Stimulated activated CD8-positive, alpha-beta memory T cell treated with anti-CD3 and anti-CD28 coated beads, Interleukin-7, amount 100 ng/mL, for 24 hours (primary cell): ENCODE results near the gene DIPK1B.

ENCODE experiments used
- DNase-seq: peaks from one replicate; pipeline ENCODE4 v3.0.0-alpha.2; 2020; ENCODE audit warnings: low read depth

The DIPK1B gene

GRCh38 chr9:136711751-136712689 lies at the start of gene DIPK1B:
DIPK1B (plus strand) TSS chr9:136712572; CDS start chr9:136712666, 94 bp downstream.
- DNase-seq = no peak

DNA sequence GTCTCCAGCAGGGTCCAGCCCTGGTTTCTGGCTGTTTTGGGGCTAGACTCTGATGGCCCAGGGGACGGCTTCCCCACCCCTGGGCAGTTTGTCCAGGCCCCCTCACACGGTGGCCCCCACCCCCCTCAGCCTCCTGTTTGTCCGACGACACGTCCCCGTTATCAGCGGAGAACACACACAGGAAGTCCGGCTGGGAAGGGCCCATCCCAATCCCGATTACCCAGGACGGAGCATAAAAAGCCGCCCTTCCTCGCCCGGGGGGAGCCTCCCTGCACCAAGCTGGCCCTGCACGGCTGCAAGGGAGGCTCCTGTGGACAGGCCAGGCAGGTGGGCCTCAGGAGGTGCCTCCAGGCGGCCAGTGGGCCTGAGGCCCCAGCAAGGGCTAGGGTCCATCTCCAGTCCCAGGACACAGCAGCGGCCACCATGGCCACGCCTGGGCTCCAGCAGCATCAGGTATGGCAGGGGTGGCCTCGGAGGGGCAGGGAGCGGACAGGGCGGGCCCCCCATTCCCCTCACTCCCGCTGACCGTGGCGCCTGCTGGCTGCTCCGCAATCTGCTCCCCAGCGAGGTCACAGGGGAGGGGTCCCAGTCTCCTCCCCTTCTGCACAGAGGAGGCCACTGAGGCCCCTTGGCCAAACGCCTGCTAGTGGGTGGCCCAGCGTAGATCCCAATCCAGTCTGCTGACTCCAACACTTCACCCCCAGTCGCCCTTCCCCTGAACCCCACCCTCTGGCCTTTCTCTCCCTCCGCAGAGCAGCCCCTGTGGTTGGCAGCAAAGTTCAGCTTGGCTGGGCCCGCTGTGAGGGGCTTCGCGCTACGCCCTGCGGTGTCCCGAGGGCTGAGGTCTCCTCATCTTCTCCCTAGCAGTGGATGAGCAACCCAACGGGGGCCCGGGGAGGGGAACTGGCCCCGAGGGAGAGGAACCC lies 49.5 kb upstream of the DIPK1B start, which contains the start of gene EGFL7:
EGFL7 (plus strand) TSS at position 261 of the 926 bp plus-strand sequence. CDS start 5,367 bp downstream, outside the sequence.
- DNase-seq = no peak

DNA sequence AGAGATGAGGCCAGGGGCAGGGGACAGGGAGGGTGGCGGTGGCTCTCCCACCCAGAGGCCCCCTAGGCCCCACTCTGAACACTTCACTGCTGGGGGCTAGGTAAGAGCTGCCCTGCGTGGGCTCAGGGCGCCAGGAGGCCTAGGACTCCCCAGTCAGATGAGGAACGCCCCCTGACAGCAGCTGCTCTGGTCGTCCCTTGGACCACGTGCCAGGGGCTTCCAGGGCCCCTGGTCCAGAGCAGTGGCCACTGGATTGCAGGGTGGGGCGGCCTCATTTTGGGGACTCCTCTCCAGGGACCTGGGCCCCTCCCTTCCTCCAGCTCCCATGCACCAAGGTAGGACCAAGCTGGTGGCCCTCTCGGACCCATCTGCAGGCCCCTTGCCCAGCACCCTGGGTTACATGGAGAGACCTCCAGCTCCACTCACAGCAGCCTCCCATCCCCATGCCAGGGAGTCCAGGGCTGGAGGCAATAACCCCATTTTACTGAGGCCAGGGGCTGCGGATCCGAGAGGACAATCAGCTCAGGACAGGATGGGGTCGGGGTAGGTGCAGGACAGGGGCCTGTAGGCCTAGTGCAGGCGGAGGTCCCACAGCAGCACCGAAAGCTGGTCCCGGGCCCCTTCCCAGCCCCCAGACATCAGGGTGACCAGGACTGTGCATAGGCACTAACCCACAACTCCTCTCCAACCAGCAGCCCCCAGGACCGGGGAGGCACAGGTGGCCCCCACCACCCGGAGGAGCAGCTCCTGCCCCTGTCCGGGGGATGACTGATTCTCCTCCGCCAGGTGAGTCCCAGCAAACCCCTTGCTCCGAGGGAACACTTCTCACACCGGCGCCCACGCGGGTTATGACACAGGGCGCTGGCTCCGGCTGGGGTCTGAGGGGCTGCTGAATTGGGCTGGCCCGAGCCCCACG lies 48.1 kb upstream of the DIPK1B start:
- no peak for DNase-seq

DNA sequence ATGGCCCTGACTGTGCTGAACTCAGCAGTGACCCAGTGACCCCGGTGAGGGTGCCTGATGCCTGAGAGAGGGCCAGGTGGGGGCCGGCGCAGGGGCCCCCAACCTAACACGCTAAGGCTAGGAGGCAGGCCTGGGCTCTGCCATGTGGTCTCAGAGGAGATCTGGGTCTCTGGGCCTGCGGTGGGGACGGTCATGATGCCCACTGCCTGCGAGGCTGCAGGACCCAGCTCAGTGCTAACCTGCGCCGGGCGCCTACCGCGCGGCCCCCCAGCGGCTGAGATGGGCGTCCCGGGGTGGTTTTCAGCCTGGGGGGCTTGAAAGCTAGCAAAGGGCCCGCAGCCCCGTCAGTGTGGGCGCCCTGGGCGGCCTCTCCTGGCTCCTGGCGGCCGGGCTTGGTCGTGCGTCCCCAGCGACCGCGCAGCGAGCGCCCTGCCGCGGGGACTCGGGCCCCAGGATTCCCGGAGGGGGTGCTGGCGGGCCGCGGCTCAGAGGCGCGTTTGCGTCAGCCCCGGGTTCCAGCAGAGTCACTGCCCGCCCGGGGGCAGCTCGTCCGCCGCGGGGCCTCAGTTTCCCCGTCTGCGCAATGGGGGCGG lies 47.2 kb upstream of the DIPK1B start:
- DNase-seq = no peak

- no peak for DNase-seq
Measured at GRCh38 chr9:136665704-136666371, 46.5 kb upstream of the DIPK1B start.

GRCh38 chr9:136666372-136667213 lies 45.8 kb upstream of the DIPK1B start:
- no peak for DNase-seq

DNA sequence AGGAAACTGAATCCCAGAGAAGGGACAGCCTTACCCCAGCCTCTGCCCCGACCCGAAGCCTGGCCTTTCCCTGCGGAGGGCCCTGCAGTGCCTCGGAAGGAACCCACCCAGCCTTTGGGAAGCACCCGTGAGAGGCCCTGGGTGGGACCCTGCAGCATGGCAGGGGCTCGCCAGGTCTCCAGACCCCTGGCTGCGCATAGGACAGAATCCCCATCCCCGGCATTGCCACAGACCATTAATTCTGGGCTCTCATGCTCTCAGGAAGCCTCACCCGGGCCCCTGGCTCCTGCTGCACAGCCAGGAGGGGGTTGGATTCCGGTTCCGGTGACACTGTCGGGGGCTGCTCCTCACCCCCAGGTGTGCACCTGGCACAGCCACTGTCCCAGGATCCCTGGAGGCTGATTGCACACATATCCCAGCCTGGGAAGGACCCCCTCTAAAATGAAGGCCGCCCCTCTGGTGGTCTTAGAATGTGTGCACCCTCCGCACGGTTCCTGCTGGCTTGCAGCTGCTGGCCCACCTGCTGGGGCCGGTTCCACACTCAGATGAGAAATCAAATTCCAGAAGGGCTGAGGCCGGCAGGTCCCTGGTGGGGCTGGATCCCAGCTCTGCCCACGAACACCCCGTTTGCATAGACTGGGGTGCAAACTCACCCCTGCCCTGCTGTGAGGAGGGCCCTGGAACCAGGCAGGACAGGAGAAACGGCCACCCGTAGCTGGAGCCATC lies 45.0 kb upstream of the DIPK1B start:
- no peak for DNase-seq

DNA sequence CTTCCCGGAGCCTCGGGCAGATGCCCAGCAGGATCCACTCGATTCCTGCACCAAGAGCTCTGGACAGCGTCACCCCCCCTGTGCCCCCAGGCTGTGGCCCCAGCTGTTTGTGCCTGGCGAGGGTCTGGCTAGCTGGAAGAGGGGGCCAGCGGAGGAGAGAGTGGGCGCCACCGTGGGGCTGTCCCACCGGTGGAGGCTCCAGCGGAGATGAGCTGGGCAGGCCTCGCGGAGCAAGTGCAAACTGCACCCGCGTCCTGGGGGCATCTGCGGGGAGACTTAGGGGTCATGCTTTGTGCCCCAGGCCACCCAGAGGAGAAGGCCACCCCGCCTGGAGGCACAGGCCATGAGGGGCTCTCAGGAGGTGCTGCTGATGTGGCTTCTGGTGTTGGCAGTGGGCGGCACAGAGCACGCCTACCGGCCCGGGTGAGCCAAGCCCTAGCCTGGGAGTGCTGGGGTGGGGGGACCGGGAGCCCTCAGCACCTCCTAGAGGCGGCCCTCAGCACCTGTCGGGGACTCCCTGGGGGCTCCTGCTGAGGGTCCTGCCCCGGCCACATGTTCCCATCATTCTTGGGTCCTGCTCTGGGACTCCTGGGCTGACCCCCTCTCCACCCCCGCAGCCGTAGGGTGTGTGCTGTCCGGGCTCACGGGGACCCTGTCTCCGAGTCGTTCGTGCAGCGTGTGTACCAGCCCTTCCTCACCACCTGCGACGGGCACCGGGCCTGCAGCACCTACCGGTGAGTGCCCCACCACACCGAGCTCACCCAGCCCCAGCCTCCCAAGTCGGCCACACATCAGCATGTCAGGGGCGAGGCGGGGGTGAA lies 44.2 kb upstream of the DIPK1B start:
- DNase-seq = no peak

DNA sequence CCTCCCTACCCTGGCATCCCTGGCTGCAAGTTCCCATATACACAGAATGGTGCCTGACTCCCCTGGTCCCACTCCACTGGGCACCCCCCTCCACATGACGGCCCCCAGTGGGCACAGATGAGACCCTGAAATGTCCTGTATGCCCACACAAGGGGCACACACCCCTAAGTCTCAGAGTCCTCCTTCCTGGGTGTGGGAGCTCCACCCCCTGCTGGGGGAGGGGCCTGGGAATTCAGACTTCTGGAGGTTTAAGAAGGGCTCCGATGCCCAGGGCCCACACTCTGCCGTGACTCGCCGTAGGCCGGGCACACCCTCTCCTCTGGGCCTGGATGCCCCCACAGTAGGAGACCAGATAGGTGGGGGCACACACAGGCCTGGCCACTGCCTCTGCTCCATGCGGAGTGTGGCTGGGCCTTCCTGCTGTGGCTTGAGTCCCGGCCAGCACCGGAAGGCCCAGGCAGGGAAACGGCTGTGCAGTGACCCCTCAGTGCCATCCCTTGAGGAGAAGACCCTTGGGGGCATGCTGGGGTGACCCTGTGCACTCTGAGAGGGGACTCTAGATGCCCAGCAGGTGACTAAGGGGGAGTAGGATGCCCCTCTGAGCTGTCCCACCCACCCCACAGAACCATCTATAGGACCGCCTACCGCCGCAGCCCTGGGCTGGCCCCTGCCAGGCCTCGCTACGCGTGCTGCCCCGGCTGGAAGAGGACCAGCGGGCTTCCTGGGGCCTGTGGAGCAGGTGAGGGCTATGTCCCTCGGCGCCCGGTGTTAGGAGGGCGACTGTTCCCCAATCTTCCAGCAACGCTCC lies 43.2 kb upstream of the DIPK1B start:
- no peak for DNase-seq

GRCh38 chr9:136669791-136670464 lies 42.4 kb upstream of the DIPK1B start:
- no peak for DNase-seq

DNA sequence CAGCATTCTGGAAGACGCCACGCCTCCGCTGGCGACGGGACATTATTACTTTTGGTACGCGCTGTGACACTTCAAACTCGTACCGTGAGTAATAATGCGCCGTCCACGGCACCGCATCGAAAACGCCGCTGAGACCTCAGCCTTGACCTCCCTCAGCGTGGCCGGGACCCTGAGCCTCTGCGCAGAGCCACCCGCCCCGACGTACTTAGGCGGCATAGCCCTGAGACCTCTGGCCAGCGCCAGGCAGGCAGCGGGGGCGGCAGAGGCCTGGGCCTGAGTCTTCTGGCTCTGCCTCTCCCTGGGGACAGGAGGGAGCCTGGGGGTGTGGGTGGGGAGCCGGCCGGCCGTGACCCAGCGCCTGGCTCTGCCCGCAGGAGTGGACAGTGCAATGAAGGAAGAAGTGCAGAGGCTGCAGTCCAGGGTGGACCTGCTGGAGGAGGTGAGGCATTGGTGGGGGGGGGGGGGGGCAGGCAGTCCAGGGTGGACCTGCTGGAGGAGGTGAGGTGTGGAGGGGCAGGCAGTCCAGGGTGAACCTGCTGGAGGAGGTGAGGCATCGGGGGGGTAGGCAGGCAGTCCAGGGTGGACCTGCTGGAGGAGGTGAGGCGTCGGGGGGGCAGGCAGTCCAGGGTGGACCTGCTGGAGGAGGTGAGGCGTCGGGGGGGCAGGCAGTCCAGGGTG lies 41.7 kb upstream of the DIPK1B start:
- DNase-seq = no peak

GRCh38 chr9:136671254-136671614 lies 41.1 kb upstream of the DIPK1B start:
- DNase-seq = no peak

GRCh38 chr9:136671646-136672430 lies 40.5 kb upstream of the DIPK1B start:
- no peak for DNase-seq

DNA sequence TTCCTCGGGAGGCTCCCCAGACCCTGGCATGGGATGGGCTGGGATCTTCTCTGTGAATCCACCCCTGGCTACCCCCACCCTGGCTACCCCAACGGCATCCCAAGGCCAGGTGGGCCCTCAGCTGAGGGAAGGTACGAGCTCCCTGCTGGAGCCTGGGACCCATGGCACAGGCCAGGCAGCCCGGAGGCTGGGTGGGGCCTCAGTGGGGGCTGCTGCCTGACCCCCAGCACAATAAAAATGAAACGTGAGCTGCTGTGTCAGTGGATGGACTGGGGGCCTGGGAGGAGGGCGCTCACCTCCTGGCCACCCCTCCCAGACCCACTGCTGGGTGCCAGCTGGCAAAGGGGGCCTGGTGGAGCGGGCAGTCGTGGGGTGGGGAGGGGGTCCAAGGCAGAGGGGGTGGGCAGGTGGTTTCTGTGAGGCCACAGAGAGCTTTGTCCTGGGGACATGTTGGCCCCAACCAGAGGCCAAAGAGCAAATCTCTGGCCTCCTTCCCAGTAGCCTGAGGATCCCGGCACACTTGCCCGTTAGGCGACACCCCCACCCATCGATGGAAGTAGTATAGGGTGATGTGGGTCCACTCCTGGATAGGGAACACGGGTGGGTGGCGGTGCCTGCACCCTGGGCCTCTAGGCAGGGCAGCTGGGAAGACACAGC lies 39.8 kb upstream of the DIPK1B start:
- DNase-seq = no peak
